Activated CD8-positive, alpha-beta T cell treated with anti-CD3 and anti-CD28 coated beads for 36 hours (primary cell): ENCODE results near the gene CEBPB. TPM values are rescaled to one million over a fixed set of nuclear protein-coding genes. Genes with fewer than 3 reads are reported as not detected.

Source experiments
- ATAC-seq: fragments of 200-7000 bp; cut with Tn5 transposase; one replicate; pipeline ENCODE4 v1.10.0; 2021; ENCODE audit warnings: mild to moderate bottlenecking, moderate library complexity
- CTCF ChIA-PET: fragments of 350-600 bp; sonication (Branson Sonifier 250); formaldehyde crosslinking; loops from one replicate; lab custom pipeline; 2021; ENCODE audit warnings: antibody characterized with exemption; lab: Charles Lee
- POLR2A ChIA-PET: fragments of 350-600 bp; sonication (Branson Sonifier 250); formaldehyde crosslinking; loops from one replicate; lab custom pipeline; 2021; ENCODE audit warnings: antibody characterized with exemption; lab: Charles Lee
- DNase-seq: peaks from one replicate; pipeline ENCODE4 v3.0.0-alpha.2; 2020
- H3K27ac Mint-ChIP-seq: one replicate; pipeline ENCODE4 v1.8.0; 2021; ENCODE audit warnings: mild to moderate bottlenecking, mixed read lengths
- H3K27me3 Mint-ChIP-seq: one replicate; pipeline ENCODE4 v1.8.0; 2021; ENCODE audit warnings: mixed read lengths
- H3K36me3 Mint-ChIP-seq: one replicate; pipeline ENCODE4 v1.8.0; 2021; ENCODE audit warnings: low read depth, mixed read lengths
- H3K4me1 Mint-ChIP-seq: one replicate; pipeline ENCODE4 v1.8.0; 2021; ENCODE audit warnings: low read depth, mixed read lengths
- H3K4me3 Mint-ChIP-seq: one replicate; pipeline ENCODE4 v1.8.0; 2021; ENCODE audit warnings: mild to moderate bottlenecking, moderate library complexity, mixed read lengths
- H3K9me3 Mint-ChIP-seq: one replicate; pipeline ENCODE4 v1.8.0; 2021; ENCODE audit warnings: mixed read lengths
- CTCF ChIP-seq: fragments of 200-600 bp; IDR thresholded peaks from one replicate; pipeline ENCODE4 v1.8.0; 2022; ENCODE audit warnings: antibody characterized with exemption, mild to moderate bottlenecking
- intact Hi-C: fragments of 100-400 bp; cut with micrococcal nuclease; formaldehyde crosslinking; loops from one replicate; pipeline ENCODE4 v1.10.0; 2022
- total RNA-seq, 2 experiments: library from RNA; stranded (reverse); gene quantifications; one replicate each; pipeline ENCODE4 v1.2.3, GENCODE V29; 2021

The CEBPB gene
- total RNA-seq, 2 experiments from 2014 or later: 27.2 to 28.4 TPM

GRCh38 chr20:50230184-50230583, 39.6 kb downstream of the CEBPB start:
- CTCF ChIA-PET: interaction anchor here (1.3 kb wide), 2 partner anchors 51 to 52 kb away, joined by 3 read pairs; no protein-coding TSS in a partner anchor
- TF ChIP-seq CTCF: no peak
- intact Hi-C loops: no loop called here
- Mint-ChIP-seq H3K4me1 (peaks cover 12% of the 10 kb centered on the region), H3K4me3 (no peak overlapping the region), H3K9me3 (no peaks in the 10 kb centered on the region), H3K27ac (no peak overlapping the region), H3K27me3 (no peaks in the 10 kb centered on the region), H3K36me3 (no peaks in the 10 kb centered on the region)
- no peak for ATAC-seq
- POLR2A ChIA-PET: no interaction called here
- DNase-seq: no peak

- CTCF ChIA-PET: interaction anchor here (1.3 kb wide), 2 partner anchors 51 to 52 kb away, joined by 3 read pairs; no protein-coding TSS in a partner anchor
- no peaks in the 10 kb centered on the region for H3K9me3 Mint-ChIP-seq
- H3K36me3 Mint-ChIP-seq: no peaks in the 10 kb centered on the region
- ATAC-seq (no peak), DNase-seq (no peak)
- H3K27ac Mint-ChIP-seq: no peak overlapping the region
- intact Hi-C loops: no loop called here
- POLR2A ChIA-PET: no interaction called here
- TF ChIP-seq CTCF: no peak
- peaks cover 17% of the 10 kb centered on the region for H3K4me1 Mint-ChIP-seq
- H3K27me3 Mint-ChIP-seq: no peaks in the 10 kb centered on the region
- H3K4me3 Mint-ChIP-seq: no peak overlapping the region
These were observed 40.4 kb downstream of the CEBPB start for GRCh38 chr20:50230871-50231560.

GRCh38 chr20:50231854-50232253, 41.2 kb downstream of the CEBPB start:
- Mint-ChIP-seq H3K27me3 (no peaks in the 10 kb centered on the region), H3K4me3 (no peak overlapping the region), H3K4me1 (peaks cover 13% of the 10 kb centered on the region), H3K27ac (no peak overlapping the region), H3K9me3 (no peaks in the 10 kb centered on the region), H3K36me3 (no peaks in the 10 kb centered on the region)
- TF ChIP-seq CTCF: no peak
- ChIA-PET POLR2A (interaction anchor here (0.6 kb wide), 1 partner anchor 214 kb away, joined by 3 read pairs; no protein-coding TSS in a partner anchor), CTCF (no interaction called here)
- DNase-seq (no peak), ATAC-seq (no peak)
- intact Hi-C loops: no loop called here

GRCh38 chr20:50232651-50233324, 42.2 kb downstream of the CEBPB start:
- DNase-seq: no peak
- peaks cover 9% of the 10 kb centered on the region for H3K4me1 Mint-ChIP-seq
- TF ChIP-seq CTCF: no peak
- no peaks in the 10 kb centered on the region for H3K27me3 Mint-ChIP-seq
- CTCF ChIA-PET: no interaction called here
- ATAC-seq: no peak
- no peak overlapping the region for H3K27ac Mint-ChIP-seq
- intact Hi-C loops: no loop called here
- H3K36me3 Mint-ChIP-seq: no peaks in the 10 kb centered on the region
- no peak overlapping the region for H3K4me3 Mint-ChIP-seq
- H3K9me3 Mint-ChIP-seq: no peaks in the 10 kb centered on the region
- POLR2A ChIA-PET: no interaction called here
